ENCODE measurements around the gene DNAJC1. TPM values are rescaled to one million over a fixed set of nuclear protein-coding genes. Genes with fewer than 3 reads are reported as not detected.
A peak's percentile ranks its signal among the peaks of the same experiment; 100 is the strongest.

DNAJC1 gene
- total RNA-seq, 1 donor from 2014 or later: 103 TPM

DNA sequence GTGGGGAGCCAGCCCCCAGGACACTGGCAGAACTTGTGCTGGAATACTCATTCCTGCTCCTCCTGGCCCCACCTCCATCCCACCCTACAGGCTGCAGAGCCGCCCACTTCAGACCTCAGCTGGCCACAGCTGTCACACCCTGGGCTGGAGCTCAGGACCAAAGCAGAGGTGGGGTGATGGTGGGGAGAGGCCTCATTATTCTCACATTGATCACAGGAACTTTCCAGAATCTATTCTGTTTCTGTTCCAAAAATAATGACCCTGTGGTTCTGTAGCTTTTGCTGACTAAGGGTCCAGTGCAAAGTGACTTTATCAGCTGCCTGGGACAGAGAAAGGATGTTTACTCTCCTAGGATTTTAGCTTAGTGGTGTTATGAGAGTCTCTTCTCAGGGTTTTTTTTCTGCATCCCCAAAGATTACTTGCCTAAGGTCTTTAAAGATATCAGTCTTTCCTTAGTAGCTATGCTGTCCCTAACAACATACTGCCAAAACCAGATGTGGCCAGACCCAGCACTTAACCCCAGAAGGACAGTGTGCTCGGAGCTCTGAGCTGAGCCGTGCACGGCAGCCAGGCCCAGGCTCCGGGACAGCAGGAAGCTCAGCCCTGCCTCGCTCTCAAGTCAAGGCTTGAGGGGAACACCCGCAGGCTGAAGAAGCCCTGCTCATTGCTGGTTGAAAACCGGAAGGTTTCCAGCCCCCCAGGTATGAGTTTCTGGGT, 246.2 kb downstream of the DNAJC1 start:
- Histone ChIP-seq H3K27me3 (ENCODE audit: control insufficient read depth, insufficient read depth, low read length) (no peaks in the 10 kb centered on the region), H3K4me3 (ENCODE audit: low read depth, low read length) (no peak overlapping the region), H3K36me3 (ENCODE audit: control insufficient read depth, insufficient read depth, low read length) (no peaks in the 10 kb centered on the region)
- DNase-seq (ENCODE audit: low read depth): no peak
- no peak for TF ChIP-seq CTCF (IDR thresholded peaks at IDR 0.05; ENCODE audit: insufficient read depth, low read length, poor library complexity, severe bottlenecking)

- TF ChIP-seq CTCF (IDR thresholded peaks at IDR 0.05; ENCODE audit: insufficient read depth, low read length, poor library complexity, severe bottlenecking): no peak
- Histone ChIP-seq H3K36me3 (ENCODE audit: control insufficient read depth, insufficient read depth, low read length) (no peaks in the 10 kb centered on the region), H3K27me3 (ENCODE audit: control insufficient read depth, insufficient read depth, low read length) (no peaks in the 10 kb centered on the region), H3K4me3 (ENCODE audit: low read depth, low read length) (no peak overlapping the region)
- DNase-seq (ENCODE audit: low read depth): no peak
Observed at GRCh38 chr10:21756707-21757106, 246.8 kb downstream of the DNAJC1 start.

DNA sequence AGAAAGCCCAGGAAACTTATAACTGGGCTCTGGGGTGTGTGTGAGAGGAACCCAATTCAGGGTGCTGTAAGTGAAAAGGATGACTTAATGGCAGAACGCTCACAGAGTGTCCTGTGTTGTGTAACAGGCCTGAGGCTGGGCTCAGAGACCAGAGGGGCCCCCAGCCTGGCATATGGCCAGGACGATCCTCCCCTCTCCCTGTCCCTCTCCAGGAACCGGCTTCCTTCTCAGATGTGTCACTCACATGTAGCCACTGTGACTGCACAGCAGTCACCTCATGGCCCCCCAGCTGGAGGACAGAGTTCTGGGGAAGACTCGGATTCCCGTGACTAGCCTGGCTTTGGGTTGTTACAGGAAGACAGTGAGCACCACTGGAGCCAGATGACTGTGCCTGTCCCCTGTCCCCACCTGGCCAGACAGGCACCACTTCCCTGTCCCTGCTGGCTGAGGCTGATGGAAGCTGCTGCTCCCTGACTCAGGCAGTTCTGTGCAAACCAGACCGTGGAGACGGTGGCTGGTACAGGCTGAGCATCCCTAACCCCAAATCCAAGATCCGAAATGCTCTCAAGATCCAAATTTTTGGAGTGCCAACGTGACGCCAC, 249.0 kb downstream of the DNAJC1 start:
- TF ChIP-seq CTCF (IDR thresholded peaks at IDR 0.05; ENCODE audit: insufficient read depth, low read length, poor library complexity, severe bottlenecking): no peak
- Histone ChIP-seq H3K4me3 (ENCODE audit: low read depth, low read length) (no peak overlapping the region), H3K36me3 (ENCODE audit: control insufficient read depth, insufficient read depth, low read length) (no peaks in the 10 kb centered on the region), H3K27me3 (ENCODE audit: control insufficient read depth, insufficient read depth, low read length) (no peaks in the 10 kb centered on the region)
- no peak for DNase-seq (ENCODE audit: low read depth)

- Histone ChIP-seq H3K27me3 (ENCODE audit: control insufficient read depth, insufficient read depth, low read length) (no peaks in the 10 kb centered on the region), H3K36me3 (ENCODE audit: control insufficient read depth, insufficient read depth, low read length) (no peaks in the 10 kb centered on the region), H3K4me3 (ENCODE audit: low read depth, low read length) (no peak overlapping the region)
- peak; percentile 9 for DNase-seq (ENCODE audit: low read depth)
- no peak for TF ChIP-seq CTCF (IDR thresholded peaks at IDR 0.05; ENCODE audit: insufficient read depth, low read length, poor library complexity, severe bottlenecking)
Observed at GRCh38 chr10:21753497-21754270, 249.8 kb downstream of the DNAJC1 start.

GRCh38 chr10:21751341-21752310, 251.9 kb downstream of the DNAJC1 start:
- Histone ChIP-seq H3K36me3 (ENCODE audit: control insufficient read depth, insufficient read depth, low read length) (no peaks in the 10 kb centered on the region), H3K4me3 (ENCODE audit: low read depth, low read length) (no peak overlapping the region), H3K27me3 (ENCODE audit: control insufficient read depth, insufficient read depth, low read length) (no peaks in the 10 kb centered on the region)
- no peak for DNase-seq (ENCODE audit: low read depth)
- no peak for TF ChIP-seq CTCF (IDR thresholded peaks at IDR 0.05; ENCODE audit: insufficient read depth, low read length, poor library complexity, severe bottlenecking)
